Mesenchymal stem cell (in vitro differentiated cells and primary cell): ENCODE measurements around the gene STK11.
A peak's percentile ranks its signal among the peaks of the same experiment; 100 is the strongest.

ENCODE experiments used
- DNase-seq: peaks from one replicate; pipeline ENCODE4 v3.0.0-alpha.2; 2013
- H2AFZ ChIP-seq: one replicate; pipeline ENCODE4 v1.6.1; 2013; ENCODE audit warnings: low read depth, mild to moderate bottlenecking, control low read depth, inconsistent platforms, low read length, moderate library complexity
- H2AK5ac ChIP-seq: 2 replicates; pipeline ENCODE4 v1.6.1; 2013; ENCODE audit warnings: low read length, moderate library complexity, mild to moderate bottlenecking, inconsistent platforms; ENCODE audit not compliant: severe bottlenecking
- H2BK120ac ChIP-seq: one replicate; pipeline ENCODE4 v1.6.1; 2013; ENCODE audit warnings: low read depth, mild to moderate bottlenecking, inconsistent platforms, low read length, moderate library complexity
- H2BK12ac ChIP-seq, 2 experiments: one replicate each; pipeline ENCODE4 v1.6.1; 2013; ENCODE audit warnings: inconsistent platforms in 2 of 2, low read length in 2 of 2, mild to moderate bottlenecking in 2 of 2, moderate library complexity in 2 of 2, control low read depth in 1 of 2
- H2BK15ac ChIP-seq: one replicate; pipeline ENCODE4 v1.6.1; 2013; ENCODE audit warnings: mild to moderate bottlenecking, low read depth, inconsistent platforms; ENCODE audit not compliant: poor library complexity, severe bottlenecking
- H2BK5ac ChIP-seq: 2 replicates; pipeline ENCODE4 v1.6.1; 2013; ENCODE audit warnings: low read depth, mild to moderate bottlenecking, low read length, control low read depth, inconsistent platforms; ENCODE audit not compliant: poor library complexity, severe bottlenecking
- H3K14ac ChIP-seq, 2 experiments: one replicate each; pipeline ENCODE4 v1.6.1; 2013; ENCODE audit warnings: inconsistent platforms in 2 of 2, low read length in 2 of 2, control low read depth in 1 of 2, mild to moderate bottlenecking in 1 of 2, moderate library complexity in 1 of 2
- H3K18ac ChIP-seq, 2 experiments: one replicate each; pipeline ENCODE4 v1.6.1; 2013; ENCODE audit warnings: inconsistent platforms in 2 of 2, low read length in 2 of 2, control low read depth in 1 of 2, low read depth in 1 of 2, mild to moderate bottlenecking in 1 of 2
- H3K23ac ChIP-seq, 2 experiments: one replicate each; pipeline ENCODE4 v1.6.1; 2013; ENCODE audit warnings: inconsistent platforms in 2 of 2, low read length in 2 of 2, mild to moderate bottlenecking in 2 of 2, moderate library complexity in 2 of 2, control low read depth in 1 of 2
- H3K27ac ChIP-seq: 2 replicates; pipeline ENCODE4 v1.5.1; 2013; ENCODE audit warnings: mild to moderate bottlenecking, moderate library complexity, low read length, control low read depth, inconsistent platforms; ENCODE audit not compliant: poor library complexity, severe bottlenecking
- H3K27me3 ChIP-seq, 2 experiments: 2 replicates each; pipeline versions ENCODE4 v1.6.1 to v1.7.0; 2013; ENCODE audit warnings: low read length in 2 of 2, mild to moderate bottlenecking in 2 of 2, moderate library complexity in 2 of 2, control low read depth in 1 of 2, inconsistent platforms in 1 of 2; ENCODE audit not compliant: control insufficient read depth in 1 of 2, insufficient read depth in 1 of 2
- H3K36me3 ChIP-seq, 2 experiments: 2 replicates each; pipeline versions ENCODE4 v1.6.1 to v1.7.0; 2013; ENCODE audit warnings: low read length in 2 of 2, control low read depth in 1 of 2, inconsistent platforms in 1 of 2, low read depth in 1 of 2, mild to moderate bottlenecking in 1 of 2; ENCODE audit not compliant: insufficient read depth in 2 of 2, control insufficient read depth in 1 of 2
- H3K4ac ChIP-seq, 2 experiments: one replicate each; pipeline ENCODE4 v1.6.1; 2013; ENCODE audit warnings: inconsistent platforms in 2 of 2, low read length in 2 of 2, mild to moderate bottlenecking in 2 of 2, moderate library complexity in 2 of 2, control low read depth in 1 of 2, low read depth in 1 of 2
- H3K4me1 ChIP-seq: 2 replicates; pipeline ENCODE4 v1.6.1; 2013; ENCODE audit warnings: low read depth, low read length, control low read depth; ENCODE audit not compliant: control insufficient read depth, insufficient read depth
- H3K4me2 ChIP-seq: 2 replicates; pipeline ENCODE4 v1.6.1; 2013; ENCODE audit warnings: low read length, mild to moderate bottlenecking, inconsistent platforms; ENCODE audit not compliant: poor library complexity, severe bottlenecking
- H3K4me3 ChIP-seq, 2 experiments: 2 replicates each; pipeline versions ENCODE4 v1.5.1 to v1.7.0; 2013; ENCODE audit warnings: low read length in 2 of 2, mild to moderate bottlenecking in 2 of 2, control low read depth in 1 of 2, low read depth in 1 of 2; ENCODE audit not compliant: insufficient read depth in 1 of 2
- H3K79me1 ChIP-seq: replicated peaks from 2 replicates; pipeline ENCODE4 v1.6.1; 2013; ENCODE audit warnings: mild to moderate bottlenecking, control low read depth, low read length, inconsistent platforms; ENCODE audit not compliant: poor library complexity, severe bottlenecking
- H3K9ac ChIP-seq: 2 replicates; pipeline ENCODE4 v1.7.0; 2013; ENCODE audit warnings: mild to moderate bottlenecking, low read length, moderate library complexity
- H3K9me3 ChIP-seq: 2 replicates; pipeline ENCODE4 v1.7.0; 2013; ENCODE audit warnings: mild to moderate bottlenecking, low read length; ENCODE audit not compliant: control insufficient read depth
- H4K8ac ChIP-seq: one replicate; pipeline ENCODE4 v1.6.1; 2013; ENCODE audit warnings: inconsistent platforms, mild to moderate bottlenecking, low read length, moderate library complexity
- H4K91ac ChIP-seq: one replicate; pipeline ENCODE4 v1.6.1; 2013; ENCODE audit warnings: mild to moderate bottlenecking, low read length, inconsistent platforms
- WGBS: methylation state at CpG from one replicate; pipeline ENCODE4 v1.1.7; 2013; ENCODE audit warnings: mixed read lengths; 5-methylcytosine and 5-hydroxymethylcytosine counted together

STK11 gene

GRCh38 chr19:1168572-1169410 is 36.8 kb upstream of the STK11 start:
- Histone ChIP-seq H4K91ac (peak overlapping the region; percentile 72), H2BK5ac (peak overlapping the region; percentile 3), H3K9me3 (no peaks in the 10 kb centered on the region), H3K36me3 (peaks cover 15 to 63% of the 10 kb centered on the region in 2 experiments), H3K14ac (no peak overlapping the region), H2AK5ac (peak overlapping the region; percentile 54), H3K9ac (peak overlapping the region; percentile 86), H3K4me3 (peak overlapping the region; percentile 23 to 89), H2BK120ac (peak overlapping the region; percentile 45), H3K4me2 (peak overlapping the region; percentile 3), H3K23ac (no peak overlapping the region), H2BK12ac (peak overlapping the region; percentile 31 to 46), H3K18ac (peak overlapping the region; percentile 78 to 83), H3K27me3 (no peaks in the 10 kb centered on the region), H3K79me1 (peaks cover 2% of the 10 kb centered on the region), H3K27ac (peak overlapping the region; percentile 51), H3K4me1 (peaks cover 66% of the 10 kb centered on the region), H4K8ac (peak overlapping the region; percentile 38), H2BK15ac (peak overlapping the region; percentile 6), H2AFZ (no peak overlapping the region), H3K4ac (peak overlapping the region; percentile 37 to 58)
- peak; percentile 91 for DNase-seq
- WGBS: 71% methylated on average over 50 of the region's 50 CpGs

- Histone ChIP-seq H3K23ac (no peak overlapping the region), H3K14ac (no peak overlapping the region), H4K8ac (no peak overlapping the region), H3K4me1 (peaks cover 68% of the 10 kb centered on the region), H3K4me2 (peak overlapping the region; percentile 3), H3K27me3 (no peaks in the 10 kb centered on the region), H3K36me3 (peaks cover 15 to 60% of the 10 kb centered on the region in 2 experiments), H3K4ac (peak overlapping the region in 1 of 2 experiments; percentile 6), H2BK12ac (peak overlapping the region in 1 of 2 experiments; percentile 46), H3K4me3 (peak overlapping the region in 1 of 2 experiments; percentile 89), H2AFZ (no peak overlapping the region), H3K9ac (peak overlapping the region; percentile 86), H3K18ac (peak overlapping the region; percentile 78 to 83), H2BK15ac (no peak overlapping the region), H3K79me1 (peaks cover 2% of the 10 kb centered on the region), H2AK5ac (peak overlapping the region; percentile 46), H3K27ac (peak overlapping the region; percentile 51), H2BK120ac (peak overlapping the region; percentile 45), H4K91ac (peak overlapping the region; percentile 72), H3K9me3 (no peaks in the 10 kb centered on the region), H2BK5ac (no peak overlapping the region)
- no peak for DNase-seq
- 80% methylated on average over 10 of the region's 10 CpGs for WGBS
These were observed 36.2 kb upstream of the STK11 start for GRCh38 chr19:1169411-1169791.

- H4K91ac ChIP-seq: no peak overlapping the region
- no peak overlapping the region for H3K4ac ChIP-seq
- no peak overlapping the region for H4K8ac ChIP-seq
- H3K9me3 ChIP-seq: no peaks in the 10 kb centered on the region
- no peaks in the 10 kb centered on the region for H3K27me3 ChIP-seq
- H3K27ac ChIP-seq: no peak overlapping the region
- peak overlapping the region; percentile 86 for H3K9ac ChIP-seq
- H2BK120ac ChIP-seq: no peak overlapping the region
- peak overlapping the region in 1 of 2 experiments; percentile 5 for H3K23ac ChIP-seq
- peak overlapping the region in 1 of 2 experiments; percentile 11 for H3K18ac ChIP-seq
- peak; percentile 54 for DNase-seq
- peak overlapping the region in 1 of 2 experiments; percentile 22 for H3K14ac ChIP-seq
- H2AK5ac ChIP-seq: no peak overlapping the region
- no peak overlapping the region for H2BK15ac ChIP-seq
- H3K36me3 ChIP-seq: peaks cover 15 to 56% of the 10 kb centered on the region in 2 experiments
- no peak overlapping the region for H2AFZ ChIP-seq
- 93% methylated on average over 51 of the region's 52 CpGs for WGBS
- H2BK5ac ChIP-seq: no peak overlapping the region
- H3K79me1 ChIP-seq: peaks cover under 1% of the 10 kb centered on the region
- peak overlapping the region in 1 of 2 experiments; percentile 89 for H3K4me3 ChIP-seq
- H3K4me1 ChIP-seq: peaks cover 72% of the 10 kb centered on the region
- peak overlapping the region in 1 of 2 experiments; percentile 83 for H2BK12ac ChIP-seq
- H3K4me2 ChIP-seq: no peak overlapping the region
These were observed 35.4 kb upstream of the STK11 start for GRCh38 chr19:1169921-1170885.
